PC-9 (cell line): ENCODE measurements around the gene NRK. TPM values are rescaled to one million over a fixed set of nuclear protein-coding genes. Genes with fewer than 3 reads are reported as not detected.

Source experiments
- BruUV-seq: library from RNA; stranded (reverse); fragments of 400-500 nt; replicated peaks from 2 replicates; lab custom pipeline; 2021; lab: Mats Ljungman, UMichigan
- CTCF ChIA-PET: fragments of 300-600 bp; sonication (Branson Sonifier 250); formaldehyde crosslinking; loops from one replicate; lab custom pipeline; 2022; ENCODE audit warnings: antibody characterized with exemption; lab: Charles Lee
- POLR2A ChIA-PET: fragments of 300-600 bp; sonication (Branson Sonifier 250); formaldehyde crosslinking; loops from one replicate; lab custom pipeline; 2022; ENCODE audit warnings: antibody characterized with exemption; ENCODE audit not compliant: unreplicated experiment; lab: Charles Lee
- DNase-seq, 2 experiments: peaks; one replicate each; pipeline versions ENCODE4 v3.0.0 to v3.0.0-alpha.2; 2015 to 2022; ENCODE audit warnings: mixed read lengths in 1 of 2
- H2AFZ ChIP-seq: fragments of 200-600 bp; sonication (generic); 2 replicates; pipeline ENCODE4 v1.8.1; 2017; ENCODE audit warnings: antibody characterized with exemption
- H3F3A ChIP-seq: fragments of 200-600 bp; sonication (generic); 2 replicates; pipeline ENCODE4 v1.8.1; 2017; ENCODE audit warnings: antibody characterized with exemption, mild to moderate bottlenecking, low read depth; ENCODE audit not compliant: insufficient read depth
- H3K27ac ChIP-seq: fragments of 200-600 bp; sonication (generic); 2 replicates; pipeline ENCODE4 v1.6.1; 2016; ENCODE audit warnings: mixed run types
- H3K27me3 ChIP-seq: fragments of 200-600 bp; sonication (generic); 2 replicates; pipeline ENCODE4 v1.6.1; 2016; ENCODE audit warnings: low read depth, mixed run types; ENCODE audit not compliant: insufficient read depth
- H3K36me3 ChIP-seq: fragments of 200-600 bp; sonication (generic); 2 replicates; pipeline ENCODE4 v1.6.1; 2016; ENCODE audit warnings: low read depth, mixed run types
- H3K4me1 ChIP-seq: fragments of 200-600 bp; sonication (generic); replicated peaks from 2 replicates; pipeline ENCODE4 v1.6.1; 2016; ENCODE audit warnings: mixed run types; ENCODE audit not compliant: insufficient read depth
- H3K4me2 ChIP-seq: fragments of 200-600 bp; sonication (generic); 2 replicates; pipeline ENCODE4 v1.6.1; 2017; ENCODE audit warnings: mixed run types
- H3K4me3 ChIP-seq: fragments of 200-600 bp; sonication (generic); 2 replicates; pipeline ENCODE4 v1.6.1; 2016; ENCODE audit warnings: mixed run types
- H3K79me2 ChIP-seq: fragments of 200-600 bp; sonication (generic); 2 replicates; pipeline ENCODE4 v1.6.1; 2017; ENCODE audit warnings: low read depth, mixed run types
- H3K9me2 ChIP-seq: fragments of 200-600 bp; sonication (generic); 2 replicates; pipeline ENCODE4 v1.8.1; 2017; ENCODE audit warnings: mild to moderate bottlenecking; ENCODE audit not compliant: insufficient read depth
- H3K9me3 ChIP-seq: fragments of 200-600 bp; sonication (generic); 2 replicates; pipeline ENCODE4 v1.8.1; 2016; ENCODE audit warnings: low read depth; ENCODE audit not compliant: insufficient read depth
- H4K20me1 ChIP-seq: fragments of 200-600 bp; sonication (generic); 2 replicates; pipeline ENCODE4 v1.8.1; 2017; ENCODE audit not compliant: insufficient read depth
- EZH2 ChIP-seq: fragments of 200-600 bp; sonication (generic); IDR thresholded peaks from 2 replicates; pipeline ENCODE4 v1.8.0; 2017; ENCODE audit warnings: antibody characterized with exemption, low read depth
- intact Hi-C: fragments of 100-400 bp; cut with micrococcal nuclease; formaldehyde crosslinking; loops from one replicate; pipeline ENCODE4 v1.10.0; 2022; ENCODE audit not compliant: unreplicated experiment
- total RNA-seq: library from RNA; stranded (reverse); gene quantifications from 2 replicates; pipeline ENCODE4 v1.2.3, GENCODE V29; 2021
- TF ChIP-seq, protein P1 (sequence below): fragments of 200-600 bp; sonication (generic); conservative IDR thresholded peaks from 2 replicates; pipeline ENCODE4 v1.6.1; 2017; ENCODE audit warnings: mixed run types, antibody characterized with exemption, mild to moderate bottlenecking, moderate library complexity

The NRK gene
- total RNA-seq, 1 experiment from 2014 or later = 0.24 TPM

DNA sequence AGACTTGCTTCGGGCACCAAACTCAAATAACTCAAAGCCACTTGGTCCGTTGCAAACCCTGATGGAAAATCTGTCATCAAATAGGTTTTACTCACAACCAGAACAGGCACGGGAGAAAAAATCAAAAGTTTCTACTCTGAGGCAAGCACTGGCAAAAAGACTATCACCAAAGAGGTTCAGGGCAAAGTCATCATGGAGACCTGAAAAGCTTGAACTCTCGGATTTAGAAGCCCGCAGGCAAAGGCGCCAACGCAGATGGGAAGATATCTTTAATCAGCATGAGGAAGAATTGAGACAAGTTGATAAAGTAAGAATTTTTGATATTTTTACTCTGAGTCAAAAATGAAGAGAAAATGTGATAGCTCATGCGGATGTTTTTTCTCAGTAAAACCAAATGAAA, 87.2 kb downstream of the NRK start:
- Histone ChIP-seq H3K4me1 (no peaks in the 10 kb centered on the region), H3K9me2 (no peaks in the 10 kb centered on the region), H3K27ac (no peak overlapping the region), H3K4me2 (no peak overlapping the region), H3K27me3 (no peaks in the 10 kb centered on the region), H3K9me3 (no peaks in the 10 kb centered on the region), H3K79me2 (no peaks in the 10 kb centered on the region), H2AFZ (no peak overlapping the region), H3F3A (no peaks in the 10 kb centered on the region), H3K36me3 (no peaks in the 10 kb centered on the region), H3K4me3 (no peak overlapping the region), H4K20me1 (no peaks in the 10 kb centered on the region)
- ChIA-PET CTCF (no interaction called here), POLR2A (no interaction called here)
- intact Hi-C loops = no loop called here
- DNase-seq = no peak
- TF ChIP-seq, protein P1, sequence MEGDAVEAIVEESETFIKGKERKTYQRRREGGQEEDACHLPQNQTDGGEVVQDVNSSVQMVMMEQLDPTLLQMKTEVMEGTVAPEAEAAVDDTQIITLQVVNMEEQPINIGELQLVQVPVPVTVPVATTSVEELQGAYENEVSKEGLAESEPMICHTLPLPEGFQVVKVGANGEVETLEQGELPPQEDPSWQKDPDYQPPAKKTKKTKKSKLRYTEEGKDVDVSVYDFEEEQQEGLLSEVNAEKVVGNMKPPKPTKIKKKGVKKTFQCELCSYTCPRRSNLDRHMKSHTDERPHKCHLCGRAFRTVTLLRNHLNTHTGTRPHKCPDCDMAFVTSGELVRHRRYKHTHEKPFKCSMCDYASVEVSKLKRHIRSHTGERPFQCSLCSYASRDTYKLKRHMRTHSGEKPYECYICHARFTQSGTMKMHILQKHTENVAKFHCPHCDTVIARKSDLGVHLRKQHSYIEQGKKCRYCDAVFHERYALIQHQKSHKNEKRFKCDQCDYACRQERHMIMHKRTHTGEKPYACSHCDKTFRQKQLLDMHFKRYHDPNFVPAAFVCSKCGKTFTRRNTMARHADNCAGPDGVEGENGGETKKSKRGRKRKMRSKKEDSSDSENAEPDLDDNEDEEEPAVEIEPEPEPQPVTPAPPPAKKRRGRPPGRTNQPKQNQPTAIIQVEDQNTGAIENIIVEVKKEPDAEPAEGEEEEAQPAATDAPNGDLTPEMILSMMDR = no peak
- no peak for TF ChIP-seq EZH2
- no TSS peak for BruUV-seq

DNA sequence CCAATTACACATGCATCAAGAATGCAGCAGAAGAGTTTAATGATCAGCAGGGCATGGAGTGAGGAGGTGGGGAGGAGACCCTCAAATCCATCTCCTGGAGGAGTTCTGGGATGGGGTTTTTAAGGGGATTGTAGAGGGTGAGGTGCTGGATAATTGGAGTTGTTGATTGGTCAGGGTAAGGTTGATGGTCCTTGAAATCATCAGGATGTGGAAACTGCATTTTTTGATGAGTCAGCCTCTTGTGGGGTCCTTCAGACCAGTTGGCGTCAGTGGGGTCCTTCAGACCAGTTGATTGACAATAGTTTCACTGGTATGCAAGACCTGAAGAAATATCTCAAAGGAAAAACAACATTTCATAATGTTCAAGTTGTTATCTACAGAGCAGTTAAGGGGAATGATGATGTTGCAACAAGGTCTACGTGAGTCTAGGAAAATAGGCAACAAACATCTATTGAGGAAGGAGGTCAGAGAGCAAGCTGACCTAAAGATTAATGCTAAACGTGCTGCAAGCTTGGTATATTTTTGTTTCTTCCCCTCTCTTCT, 88.3 kb downstream of the NRK start:
- Histone ChIP-seq H2AFZ (no peak overlapping the region), H3K4me1 (no peaks in the 10 kb centered on the region), H4K20me1 (no peaks in the 10 kb centered on the region), H3K79me2 (no peaks in the 10 kb centered on the region), H3K9me3 (no peaks in the 10 kb centered on the region), H3K36me3 (no peaks in the 10 kb centered on the region), H3K9me2 (no peaks in the 10 kb centered on the region), H3K4me3 (no peak overlapping the region), H3K27ac (no peak overlapping the region), H3F3A (no peaks in the 10 kb centered on the region), H3K4me2 (no peak overlapping the region), H3K27me3 (no peaks in the 10 kb centered on the region)
- ChIA-PET CTCF (no interaction called here), POLR2A (no interaction called here)
- no TSS peak for BruUV-seq
- DNase-seq = no peak
- intact Hi-C loops = no loop called here
- no peak for TF ChIP-seq EZH2

- Histone ChIP-seq H3F3A (no peaks in the 10 kb centered on the region), H3K27me3 (no peaks in the 10 kb centered on the region), H3K79me2 (no peaks in the 10 kb centered on the region), H3K4me2 (no peak overlapping the region), H2AFZ (no peak overlapping the region), H3K4me1 (no peaks in the 10 kb centered on the region), H3K4me3 (no peak overlapping the region), H4K20me1 (no peaks in the 10 kb centered on the region), H3K9me2 (no peaks in the 10 kb centered on the region), H3K36me3 (no peaks in the 10 kb centered on the region), H3K9me3 (no peaks in the 10 kb centered on the region), H3K27ac (no peak overlapping the region)
- intact Hi-C loops = no loop called here
- TF ChIP-seq EZH2 = no peak
- TF ChIP-seq, protein P1 = no peak
- ChIA-PET CTCF (no interaction called here), POLR2A (no interaction called here)
- DNase-seq = no peak
- no TSS peak for BruUV-seq
Measured at GRCh38 chrX:105945266-105945665, 122.9 kb downstream of the NRK start.

DNA sequence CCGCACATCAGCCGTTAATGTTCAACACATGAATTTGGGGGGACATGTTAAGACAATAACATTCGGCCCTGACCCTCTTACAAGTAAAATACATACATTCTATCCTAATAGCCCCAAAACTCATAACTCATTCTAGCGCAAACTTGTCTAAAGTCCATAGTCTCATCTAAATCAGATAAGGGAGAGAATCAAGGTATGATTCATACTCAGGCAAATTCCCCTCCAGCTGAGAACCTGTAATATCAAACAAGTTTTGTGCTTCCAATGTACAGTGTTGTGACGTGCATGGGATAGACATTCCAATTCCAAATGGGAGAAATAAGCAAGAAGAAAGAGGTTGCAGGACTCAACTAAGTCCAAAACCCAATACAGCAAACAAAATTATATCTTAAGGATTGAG, 147.1 kb downstream of the NRK start:
- H3K36me3 ChIP-seq = no peaks in the 10 kb centered on the region
- H3K27me3 ChIP-seq = no peaks in the 10 kb centered on the region
- H3K79me2 ChIP-seq = no peaks in the 10 kb centered on the region
- POLR2A ChIA-PET = no interaction called here
- TF ChIP-seq, protein P1 = no peak
- TF ChIP-seq EZH2 = no peak
- no peak overlapping the region for H3K27ac ChIP-seq
- CTCF ChIA-PET = no interaction called here
- no peaks in the 10 kb centered on the region for H3K9me2 ChIP-seq
- no peaks in the 10 kb centered on the region for H3K9me3 ChIP-seq
- H3K4me3 ChIP-seq = no peak overlapping the region
- no peak for DNase-seq
- H3F3A ChIP-seq = no peaks in the 10 kb centered on the region
- BruUV-seq = no TSS peak
- H2AFZ ChIP-seq = no peak overlapping the region
- H3K4me2 ChIP-seq = no peak overlapping the region
- no peaks in the 10 kb centered on the region for H4K20me1 ChIP-seq
- no peaks in the 10 kb centered on the region for H3K4me1 ChIP-seq
- intact Hi-C loops = no loop called here
